Upper lobe of right lung (tissue), 1 donor: Measurements from ENCODE around the gene FAM110D. TPM values are rescaled to one million over a fixed set of nuclear protein-coding genes. Genes with fewer than 3 reads are reported as not detected.

Source experiments
- ATAC-seq: fragments of 200-7000 bp; cut with Tn5 transposase; one replicate; pipeline ENCODE4 v1.9.1; 2020; ENCODE audit warnings: mild to moderate bottlenecking, moderate library complexity
- DNase-seq: peaks from one replicate; pipeline ENCODE4 v3.0.0-alpha.2; 2020
- H3K27ac ChIP-seq: fragments of 200-600 bp; one replicate; pipeline ENCODE4 v1.8.0; 2022
- H3K27me3 ChIP-seq: fragments of 200-600 bp; one replicate; pipeline ENCODE4 v1.8.0; 2022; ENCODE audit warnings: mild to moderate bottlenecking
- H3K36me3 ChIP-seq: fragments of 200-600 bp; one replicate; pipeline ENCODE4 v1.8.0; 2022
- H3K4me1 ChIP-seq: fragments of 200-600 bp; one replicate; pipeline ENCODE4 v1.8.0; 2022
- H3K4me3 ChIP-seq: fragments of 200-600 bp; one replicate; pipeline ENCODE4 v1.8.0; 2022; ENCODE audit warnings: mild to moderate bottlenecking
- H3K9me3 ChIP-seq: fragments of 200-600 bp; one replicate; pipeline ENCODE4 v1.8.0; 2022
- intact Hi-C: fragments of 100-400 bp; cut with DNase I; formaldehyde crosslinking; loops from one replicate; pipeline ENCODE4 v1.11.0; 2022
- total RNA-seq: library from RNA; stranded (reverse); fragmentation: NEBNext Ultra II Directional; extraction: Animal tissue kit (Norgen Biotek cat#: 25700); gene quantifications from one replicate; pipeline ENCODE4 v1.2.1, GENCODE V29; 2021
- TF ChIP-seq, protein P1 (sequence below): fragments of 200-600 bp; IDR thresholded peaks from one replicate; pipeline ENCODE4 v1.8.0; 2022; ENCODE audit warnings: antibody characterized with exemption
- donor health status: DM: no; HTN: yes; CAD: no; lungs with severe emphysema.

Gene FAM110D
- total RNA-seq, 1 donor from 2014 or later: 6.9 TPM

DNA sequence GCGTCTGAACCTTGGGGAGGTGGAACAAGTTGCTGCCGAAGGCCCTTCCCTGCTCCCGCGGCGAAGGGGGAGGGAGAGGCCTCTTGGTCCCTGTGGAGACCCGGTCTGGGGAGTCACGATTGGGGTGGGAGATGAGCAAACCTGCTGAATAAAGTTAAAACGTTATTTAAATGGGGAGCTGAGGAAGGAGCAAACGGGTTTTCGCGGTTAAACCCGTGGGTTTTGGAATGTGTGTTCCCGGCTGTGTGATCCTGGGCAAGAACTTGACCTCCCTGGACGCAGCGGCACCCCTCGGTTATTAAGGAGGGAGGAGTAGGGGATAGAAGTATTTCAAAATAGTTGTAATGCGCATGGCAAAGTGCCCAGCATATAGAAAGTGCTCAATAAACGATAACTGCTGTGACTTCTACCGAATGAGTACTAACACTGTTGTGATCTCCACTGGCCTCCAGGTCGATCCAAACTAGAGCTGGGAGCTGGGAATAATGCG, 3.4 kb downstream of the FAM110D start:
- Histone ChIP-seq H3K4me1 (peaks cover 19% of the 10 kb centered on the region), H3K27ac (no peak overlapping the region), H3K9me3 (no peaks in the 10 kb centered on the region), H3K36me3 (no peaks in the 10 kb centered on the region), H3K4me3 (peak overlapping the region; percentile 59), H3K27me3 (peaks cover 6% of the 10 kb centered on the region)
- TF ChIP-seq, protein P1, sequence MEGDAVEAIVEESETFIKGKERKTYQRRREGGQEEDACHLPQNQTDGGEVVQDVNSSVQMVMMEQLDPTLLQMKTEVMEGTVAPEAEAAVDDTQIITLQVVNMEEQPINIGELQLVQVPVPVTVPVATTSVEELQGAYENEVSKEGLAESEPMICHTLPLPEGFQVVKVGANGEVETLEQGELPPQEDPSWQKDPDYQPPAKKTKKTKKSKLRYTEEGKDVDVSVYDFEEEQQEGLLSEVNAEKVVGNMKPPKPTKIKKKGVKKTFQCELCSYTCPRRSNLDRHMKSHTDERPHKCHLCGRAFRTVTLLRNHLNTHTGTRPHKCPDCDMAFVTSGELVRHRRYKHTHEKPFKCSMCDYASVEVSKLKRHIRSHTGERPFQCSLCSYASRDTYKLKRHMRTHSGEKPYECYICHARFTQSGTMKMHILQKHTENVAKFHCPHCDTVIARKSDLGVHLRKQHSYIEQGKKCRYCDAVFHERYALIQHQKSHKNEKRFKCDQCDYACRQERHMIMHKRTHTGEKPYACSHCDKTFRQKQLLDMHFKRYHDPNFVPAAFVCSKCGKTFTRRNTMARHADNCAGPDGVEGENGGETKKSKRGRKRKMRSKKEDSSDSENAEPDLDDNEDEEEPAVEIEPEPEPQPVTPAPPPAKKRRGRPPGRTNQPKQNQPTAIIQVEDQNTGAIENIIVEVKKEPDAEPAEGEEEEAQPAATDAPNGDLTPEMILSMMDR: no peak
- no peak for DNase-seq
- intact Hi-C loops: no loop called here
- ATAC-seq: no peak

GRCh38 chr1:26163684-26164035, 4.8 kb downstream of the FAM110D start:
- Histone ChIP-seq H3K4me3 (peak overlapping the region; percentile 25), H3K27me3 (peaks cover 6% of the 10 kb centered on the region), H3K4me1 (peaks cover 19% of the 10 kb centered on the region), H3K36me3 (no peaks in the 10 kb centered on the region), H3K9me3 (no peaks in the 10 kb centered on the region), H3K27ac (no peak overlapping the region)
- TF ChIP-seq, protein P1: no peak
- DNase-seq: no peak
- intact Hi-C loops: no loop called here
- no peak for ATAC-seq

DNA sequence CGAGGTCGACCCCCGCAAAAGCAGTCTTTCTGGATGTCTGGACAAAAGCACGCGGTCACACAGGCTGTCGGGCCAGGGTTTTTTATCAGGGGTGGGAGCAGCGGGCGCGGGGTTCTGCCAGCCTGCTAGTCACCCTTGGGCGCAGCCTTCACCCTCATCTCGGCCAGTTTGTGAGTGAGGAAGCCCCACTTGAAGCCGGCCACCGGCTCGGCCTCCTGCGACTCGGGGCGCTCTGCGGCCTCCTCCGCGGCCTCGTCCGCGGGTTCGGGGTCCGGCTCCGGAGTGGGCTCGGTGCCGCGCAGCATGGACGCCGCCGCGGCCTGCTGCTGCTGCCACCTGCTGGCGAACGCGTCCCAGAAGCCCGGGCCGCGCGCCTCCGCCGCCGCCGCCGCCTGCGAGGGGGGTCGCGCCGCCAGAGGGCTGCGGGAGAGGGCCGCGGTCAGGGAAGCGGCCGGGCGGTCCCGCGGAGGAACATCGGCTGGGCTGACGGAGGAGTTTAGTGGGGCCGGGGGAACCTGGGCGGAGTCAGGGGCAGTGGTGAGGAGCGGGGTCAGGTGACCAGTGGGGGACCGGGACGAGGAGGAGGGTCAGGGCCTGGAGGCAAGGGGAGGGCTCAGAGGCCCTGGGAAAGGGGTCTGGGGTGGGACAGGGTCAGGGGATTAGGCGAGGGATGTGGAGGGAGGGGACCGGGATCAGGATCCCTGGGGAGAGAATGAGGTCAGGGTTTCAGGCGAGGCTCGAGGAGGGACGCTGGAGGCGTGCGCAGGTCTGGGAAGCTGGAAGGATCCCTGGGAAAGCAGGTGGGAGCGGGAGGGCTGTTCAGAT, 5.4 kb downstream of the FAM110D start:
- H3K9me3 ChIP-seq: no peaks in the 10 kb centered on the region
- H3K27ac ChIP-seq: no peak overlapping the region
- ATAC-seq: peak; percentile 71
- peaks cover 6% of the 10 kb centered on the region for H3K27me3 ChIP-seq
- DNase-seq: peak; percentile 72
- TF ChIP-seq, protein P1: peak; percentile 64
- intact Hi-C loops: no loop called here
- no peaks in the 10 kb centered on the region for H3K36me3 ChIP-seq
- peaks cover 19% of the 10 kb centered on the region for H3K4me1 ChIP-seq
- H3K4me3 ChIP-seq: peak overlapping the region; percentile 25

DNA sequence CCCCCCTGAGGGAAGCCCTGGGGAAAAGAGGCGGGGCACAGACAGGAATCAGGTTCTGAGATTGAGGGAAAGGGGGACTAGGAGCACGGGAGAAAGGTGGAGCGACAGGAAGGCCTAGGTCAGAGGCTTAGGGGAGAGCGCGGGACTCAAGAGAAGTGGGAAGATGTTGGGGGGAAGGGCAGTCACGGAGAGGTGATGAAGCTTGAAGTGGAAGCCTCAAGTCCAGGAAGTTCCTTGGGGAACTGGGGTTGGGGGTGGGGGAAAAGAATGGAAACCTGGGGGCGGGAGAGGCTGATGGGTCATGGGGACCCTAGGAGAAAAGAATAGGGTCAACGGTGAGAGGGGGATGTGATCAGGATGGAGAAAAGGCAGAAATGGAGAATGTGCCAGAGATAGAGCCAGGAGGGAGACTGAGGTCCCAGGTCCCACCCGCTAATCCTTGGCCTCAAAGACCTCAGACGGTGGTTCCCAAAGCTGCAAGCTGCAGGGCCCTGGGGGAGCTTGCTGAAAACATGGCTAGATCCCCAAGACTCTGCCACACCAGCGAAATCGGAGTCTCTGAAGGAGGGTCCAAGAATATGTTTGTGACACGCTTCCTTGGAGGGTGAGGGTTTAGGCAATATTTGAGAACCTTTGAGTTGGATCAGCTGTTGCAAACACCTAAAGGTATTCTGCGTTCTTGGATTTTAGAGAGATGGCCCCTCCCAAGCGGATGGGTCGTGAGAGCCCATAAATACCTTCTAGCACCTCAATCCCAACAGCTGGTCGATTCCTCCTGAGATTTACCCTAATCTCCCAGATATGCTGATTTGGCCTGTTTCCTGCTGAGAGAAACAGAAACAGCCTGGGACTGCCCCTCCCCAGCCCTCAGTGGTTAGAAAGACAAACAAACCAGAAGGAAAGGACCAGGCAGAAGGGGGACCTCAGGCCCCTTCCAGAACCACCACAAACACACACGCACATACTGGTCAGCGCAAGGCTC, 6.3 kb downstream of the FAM110D start:
- H3K27ac ChIP-seq: no peak overlapping the region
- TF ChIP-seq, protein P1: no peak
- H3K9me3 ChIP-seq: no peaks in the 10 kb centered on the region
- H3K36me3 ChIP-seq: no peaks in the 10 kb centered on the region
- peaks cover 19% of the 10 kb centered on the region for H3K4me1 ChIP-seq
- intact Hi-C loops: no loop called here
- ATAC-seq (no peak), DNase-seq (no peak)
- H3K27me3 ChIP-seq: peaks cover 6% of the 10 kb centered on the region
- H3K4me3 ChIP-seq: no peak overlapping the region

GRCh38 chr1:26166719-26167281, 7.9 kb downstream of the FAM110D start:
- Histone ChIP-seq H3K27ac (no peak overlapping the region), H3K4me3 (no peak overlapping the region), H3K4me1 (peaks cover 18% of the 10 kb centered on the region), H3K27me3 (no peaks in the 10 kb centered on the region), H3K36me3 (no peaks in the 10 kb centered on the region), H3K9me3 (no peaks in the 10 kb centered on the region)
- TF ChIP-seq, protein P1: no peak
- DNase-seq: no peak
- intact Hi-C loops: no loop called here
- no peak for ATAC-seq
